Measurements from ENCODE around the gene TTC23L. TPM values are rescaled to one million over a fixed set of nuclear protein-coding genes. Genes with fewer than 3 reads are reported as not detected.
A peak's percentile ranks its signal among the peaks of the same experiment; 100 is the strongest.

The TTC23L gene
- total RNA-seq, 2 experiments from 2014 or later, result 0.26 to 0.30 TPM

GRCh38 chr5:34833976-34834793 is 4.8 kb upstream of the TTC23L start:
- no peak overlapping the region for H3K4me3 Mint-ChIP-seq
- DNase-seq (no peak), ATAC-seq (no peak)
- no peaks in the 10 kb centered on the region for H3K9me3 Mint-ChIP-seq (ENCODE audit: low read depth)
- ChIA-PET POLR2A (no interaction called here), CTCF (interaction anchor here (0.7 kb wide), 1 partner anchor 1865 kb away, joined by 3 read pairs; no protein-coding TSS in a partner anchor)
- H3K27me3 Mint-ChIP-seq, result no peaks in the 10 kb centered on the region
- no peak overlapping the region for H3K27ac Mint-ChIP-seq
- H3K36me3 Mint-ChIP-seq (ENCODE audit: low read depth), result no peaks in the 10 kb centered on the region
- intact Hi-C loops (cut with DNase I, micrococcal nuclease), result no loop called here
- peaks cover 7% of the 10 kb centered on the region for H3K4me1 Mint-ChIP-seq

DNA sequence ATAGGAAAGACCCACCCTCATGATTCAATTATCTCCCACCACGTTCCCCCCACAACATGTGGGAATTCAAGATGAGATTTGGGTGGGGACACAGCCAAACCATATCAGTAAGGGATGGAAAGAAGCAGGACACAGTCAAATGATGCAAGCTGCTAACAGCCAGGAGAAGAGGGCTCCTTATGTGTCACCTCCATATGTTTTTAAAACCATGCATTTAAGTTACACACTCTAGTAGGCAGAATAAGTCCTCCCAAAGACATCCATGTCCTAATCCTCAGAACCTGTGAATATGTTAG is 4.2 kb upstream of the TTC23L start:
- no peaks in the 10 kb centered on the region for H3K36me3 Mint-ChIP-seq (ENCODE audit: low read depth)
- no peak overlapping the region for H3K4me3 Mint-ChIP-seq
- H3K9me3 Mint-ChIP-seq (ENCODE audit: low read depth), result no peaks in the 10 kb centered on the region
- intact Hi-C loops (cut with DNase I, micrococcal nuclease), result loop anchor here in 1 of 2 experiments (5.0 kb wide), 2 partner anchors 352 to 1318 kb away; partner anchors contain the start of genes LMBRD2 and SKP2
- H3K4me1 Mint-ChIP-seq, result peaks cover 12% of the 10 kb centered on the region
- DNase-seq (no peak), ATAC-seq (no peak)
- no peak overlapping the region for H3K27ac Mint-ChIP-seq
- POLR2A ChIA-PET, result no interaction called here
- CTCF ChIA-PET, result interaction anchor here (0.7 kb wide), 1 partner anchor 1865 kb away, joined by 3 read pairs; no protein-coding TSS in a partner anchor
- H3K27me3 Mint-ChIP-seq, result no peaks in the 10 kb centered on the region

- ChIA-PET POLR2A (no interaction called here), CTCF (no interaction called here)
- Mint-ChIP-seq H3K27ac (no peak overlapping the region), H3K4me1 (peaks cover 13% of the 10 kb centered on the region), H3K4me3 (no peak overlapping the region), H3K9me3 (ENCODE audit: low read depth) (no peaks in the 10 kb centered on the region), H3K36me3 (ENCODE audit: low read depth) (no peaks in the 10 kb centered on the region), H3K27me3 (no peaks in the 10 kb centered on the region)
- DNase-seq (no peak), ATAC-seq (no peak)
- intact Hi-C loops (cut with DNase I, micrococcal nuclease), result loop anchor here in 1 of 2 experiments (5.0 kb wide), 2 partner anchors 353 to 1317 kb away; partner anchors contain the start of genes LMBRD2 and SKP2
These were observed 3.3 kb upstream of the TTC23L start for GRCh38 chr5:34835664-34836063.

- Mint-ChIP-seq H3K27me3 (no peaks in the 10 kb centered on the region), H3K27ac (no peak overlapping the region), H3K36me3 (ENCODE audit: low read depth) (no peaks in the 10 kb centered on the region), H3K9me3 (ENCODE audit: low read depth) (no peaks in the 10 kb centered on the region), H3K4me1 (peaks cover 13% of the 10 kb centered on the region), H3K4me3 (no peak overlapping the region)
- ChIA-PET POLR2A (no interaction called here), CTCF (no interaction called here)
- no peak for ATAC-seq
- DNase-seq, result no peak
- intact Hi-C loops (cut with DNase I, micrococcal nuclease), result no loop called here
These were observed 2.9 kb downstream of the TTC23L start for GRCh38 chr5:34841816-34842215.

- ChIA-PET CTCF (no interaction called here), POLR2A (no interaction called here)
- Mint-ChIP-seq H3K36me3 (ENCODE audit: low read depth) (no peaks in the 10 kb centered on the region), H3K9me3 (ENCODE audit: low read depth) (no peaks in the 10 kb centered on the region), H3K27me3 (no peaks in the 10 kb centered on the region), H3K4me1 (peaks cover 13% of the 10 kb centered on the region), H3K27ac (no peak overlapping the region), H3K4me3 (no peak overlapping the region)
- no peak for ATAC-seq
- intact Hi-C loops (cut with DNase I, micrococcal nuclease), result no loop called here
- DNase-seq, result no peak
These were observed 3.6 kb downstream of the TTC23L start for GRCh38 chr5:34842554-34842953.

GRCh38 chr5:34843497-34843896 is 4.5 kb downstream of the TTC23L start:
- Mint-ChIP-seq H3K9me3 (ENCODE audit: low read depth) (no peaks in the 10 kb centered on the region), H3K4me1 (peaks cover 10% of the 10 kb centered on the region), H3K4me3 (no peak overlapping the region), H3K27ac (no peak overlapping the region), H3K36me3 (ENCODE audit: low read depth) (no peaks in the 10 kb centered on the region), H3K27me3 (peaks cover 1% of the 10 kb centered on the region)
- ATAC-seq (no peak), DNase-seq (no peak)
- POLR2A ChIA-PET, result no interaction called here
- CTCF ChIA-PET, result interaction anchor here (0.6 kb wide), 1 partner anchor 322 kb away, joined by 3 read pairs; no protein-coding TSS in a partner anchor
- intact Hi-C loops (cut with DNase I, micrococcal nuclease), result no loop called here

DNA sequence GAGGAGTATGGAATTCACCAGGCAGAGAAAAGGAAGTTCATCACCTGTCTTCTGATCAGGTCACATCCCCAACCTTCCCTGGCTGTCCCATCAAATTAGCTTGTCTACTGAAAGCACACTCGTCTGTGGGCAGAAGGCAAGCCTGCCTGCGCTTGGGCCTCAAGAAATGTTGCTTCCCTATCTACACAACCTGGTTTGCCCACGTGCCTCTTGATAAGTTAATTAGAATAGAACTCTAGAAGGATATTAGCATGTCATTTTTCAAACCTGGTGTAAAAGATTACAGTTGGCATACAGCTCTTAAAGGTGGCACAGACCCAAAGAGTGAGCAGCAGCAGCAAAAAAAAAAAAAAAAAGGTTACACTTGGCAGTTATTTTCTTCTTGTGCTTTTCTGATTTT is 5.1 kb downstream of the TTC23L start:
- intact Hi-C loops (cut with DNase I, micrococcal nuclease), result no loop called here
- H3K27ac Mint-ChIP-seq, result no peak overlapping the region
- peaks cover 6% of the 10 kb centered on the region for H3K4me1 Mint-ChIP-seq
- H3K9me3 Mint-ChIP-seq (ENCODE audit: low read depth), result no peaks in the 10 kb centered on the region
- DNase-seq (no peak), ATAC-seq (no peak)
- ChIA-PET POLR2A (no interaction called here), CTCF (interaction anchor here (0.6 kb wide), 1 partner anchor 322 kb away, joined by 3 read pairs; no protein-coding TSS in a partner anchor)
- peaks cover 3% of the 10 kb centered on the region for H3K27me3 Mint-ChIP-seq
- H3K36me3 Mint-ChIP-seq (ENCODE audit: low read depth), result no peaks in the 10 kb centered on the region
- no peak overlapping the region for H3K4me3 Mint-ChIP-seq

DNA sequence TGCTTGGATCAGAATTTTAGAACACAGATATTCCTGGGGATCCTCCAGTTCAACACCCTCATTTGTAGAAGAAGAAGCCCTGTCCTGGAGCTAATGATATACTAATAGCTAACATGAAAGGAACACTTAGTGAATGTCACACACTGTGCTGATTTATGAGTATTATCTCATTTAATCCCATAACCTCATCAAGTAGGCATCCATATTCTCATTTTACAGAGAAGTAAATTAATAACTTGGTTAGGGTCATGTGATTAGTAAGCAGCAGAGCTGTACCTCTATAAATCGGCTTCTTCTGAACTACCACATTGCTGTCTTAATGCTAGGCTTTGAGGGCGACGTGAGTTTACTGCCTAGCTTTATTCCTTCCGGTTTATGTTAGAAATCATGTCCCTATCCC is 6.0 kb downstream of the TTC23L start:
- DNase-seq, result no peak
- Mint-ChIP-seq H3K4me1 (no peaks in the 10 kb centered on the region), H3K36me3 (ENCODE audit: low read depth) (no peaks in the 10 kb centered on the region), H3K9me3 (ENCODE audit: low read depth) (no peaks in the 10 kb centered on the region), H3K27ac (no peak overlapping the region), H3K27me3 (peaks cover 3% of the 10 kb centered on the region), H3K4me3 (no peak overlapping the region)
- no peak for ATAC-seq
- intact Hi-C loops (cut with DNase I, micrococcal nuclease), result no loop called here
- POLR2A ChIA-PET, result no interaction called here
- CTCF ChIA-PET, result interaction anchor here (0.8 to 0.9 kb wide), 2 partner anchors 10 to 112 kb away, joined by 3 read pairs; no protein-coding TSS in a partner anchor

GRCh38 chr5:34847056-34847455 is 8.1 kb downstream of the TTC23L start:
- H3K36me3 Mint-ChIP-seq (ENCODE audit: low read depth), result no peaks in the 10 kb centered on the region
- H3K4me1 Mint-ChIP-seq, result no peaks in the 10 kb centered on the region
- no peak overlapping the region for H3K4me3 Mint-ChIP-seq
- H3K27me3 Mint-ChIP-seq, result peaks cover 3% of the 10 kb centered on the region
- no peak overlapping the region for H3K27ac Mint-ChIP-seq
- DNase-seq (no peak), ATAC-seq (peak; percentile 16)
- ChIA-PET POLR2A (interaction anchor here (0.7 to 1.2 kb wide), 2 partner anchors 9 to 264 kb away, joined by 3 to 5 read pairs; partner anchors contain the start of gene TTC23L), CTCF (interaction anchor here (0.7 to 1.2 kb wide), 4 partner anchors 8 to 531 kb away, joined by 3 to 8 read pairs (median 4); partner anchors contain the start of gene TTC23L)
- no peaks in the 10 kb centered on the region for H3K9me3 Mint-ChIP-seq (ENCODE audit: low read depth)
- intact Hi-C loops (cut with DNase I, micrococcal nuclease), result no loop called here

DNA sequence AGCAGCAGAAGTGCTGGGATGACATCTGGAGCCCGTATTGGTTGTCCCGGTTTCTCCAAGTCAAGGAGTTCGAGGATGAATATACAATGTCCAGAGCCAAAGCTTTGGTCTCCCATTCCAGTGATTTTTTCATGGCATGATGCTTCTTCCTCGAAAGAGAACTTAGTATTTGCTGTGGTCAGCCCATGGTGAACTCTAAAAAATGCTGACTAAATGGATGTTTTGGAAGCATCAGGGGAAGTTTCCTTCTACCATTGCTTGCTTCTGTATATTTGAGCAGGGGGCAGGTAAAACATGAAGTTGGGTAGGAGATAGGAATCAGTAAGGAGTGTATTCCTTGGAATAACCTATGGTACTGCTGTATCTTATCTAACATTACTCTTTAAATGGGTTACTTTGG is 8.6 kb downstream of the TTC23L start:
- Mint-ChIP-seq H3K4me1 (no peaks in the 10 kb centered on the region), H3K9me3 (ENCODE audit: low read depth) (no peaks in the 10 kb centered on the region), H3K27me3 (peaks cover 3% of the 10 kb centered on the region), H3K4me3 (no peak overlapping the region), H3K36me3 (ENCODE audit: low read depth) (no peaks in the 10 kb centered on the region), H3K27ac (no peak overlapping the region)
- CTCF ChIA-PET, result interaction anchor here (0.7 to 1.2 kb wide), 4 partner anchors 9 to 531 kb away, joined by 3 to 8 read pairs (median 4); partner anchors contain the start of gene TTC23L
- no peak for ATAC-seq
- POLR2A ChIA-PET, result interaction anchor here (0.7 to 1.2 kb wide), 2 partner anchors 9 to 264 kb away, joined by 3 to 5 read pairs; partner anchors contain the start of gene TTC23L
- DNase-seq, result no peak
- intact Hi-C loops (cut with DNase I, micrococcal nuclease), result no loop called here

- Mint-ChIP-seq H3K27ac (no peak overlapping the region), H3K4me3 (no peak overlapping the region), H3K4me1 (no peaks in the 10 kb centered on the region), H3K9me3 (ENCODE audit: low read depth) (no peaks in the 10 kb centered on the region), H3K36me3 (ENCODE audit: low read depth) (no peaks in the 10 kb centered on the region), H3K27me3 (peaks cover 3% of the 10 kb centered on the region)
- intact Hi-C loops (cut with DNase I, micrococcal nuclease), result no loop called here
- DNase-seq (no peak), ATAC-seq (no peak)
- POLR2A ChIA-PET, result interaction anchor here (1.2 kb wide), 1 partner anchor 10 kb away, joined by 3 read pairs; the partner anchor contains the start of gene TTC23L
- CTCF ChIA-PET, result no interaction called here
These were observed 9.3 kb downstream of the TTC23L start for GRCh38 chr5:34848230-34848629.

DNA sequence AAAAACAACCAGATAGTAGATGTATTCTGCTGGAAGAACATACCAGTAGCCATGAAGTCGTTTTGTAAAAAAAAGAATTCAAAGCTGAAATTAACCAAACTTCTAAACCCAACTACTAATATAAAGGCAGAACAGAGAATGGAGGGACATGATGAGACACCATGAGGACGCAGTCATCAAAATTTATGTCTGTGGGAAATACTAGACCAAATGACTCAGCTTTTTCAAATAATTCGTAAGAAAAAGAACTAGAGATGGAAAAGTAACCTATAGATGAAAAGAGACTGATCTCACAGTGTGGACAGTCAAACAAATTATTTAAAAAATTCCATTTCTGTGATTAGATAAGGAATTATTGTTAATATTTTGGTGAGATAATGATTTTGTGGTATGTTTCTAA is 10.3 kb downstream of the TTC23L start:
- Mint-ChIP-seq H3K4me3 (no peak overlapping the region), H3K36me3 (ENCODE audit: low read depth) (no peaks in the 10 kb centered on the region), H3K4me1 (no peaks in the 10 kb centered on the region), H3K27me3 (peaks cover 3% of the 10 kb centered on the region), H3K9me3 (ENCODE audit: low read depth) (no peaks in the 10 kb centered on the region), H3K27ac (no peak overlapping the region)
- ChIA-PET CTCF (interaction anchor here (0.7 kb wide), 1 partner anchor 57 kb away, joined by 3 read pairs; no protein-coding TSS in a partner anchor), POLR2A (no interaction called here)
- no peak for DNase-seq
- ATAC-seq, result no peak
- intact Hi-C loops (cut with DNase I, micrococcal nuclease), result no loop called here
